ENCODE data around the gene GLT6D1. TPM values are rescaled to one million over a fixed set of nuclear protein-coding genes. Genes with fewer than 3 reads are reported as not detected.

Gene GLT6D1
- total and polyA plus RNA-seq, 2 of the 4 experiments (the other 2 are of a cell fraction): not detected

GRCh38 chr9:135655317-135655716 is 16.0 kb upstream of the GLT6D1 start:
- CTCF ChIA-PET: no interaction called here

More at GRCh38 chr9:135655317-135655716, 16.0 kb upstream of the GLT6D1 start:
- no peak for ATAC-seq (ENCODE audit: low read depth)
- Histone ChIP-seq H2BK20ac (ENCODE audit: low read depth, low read length) (no peak overlapping the region), H3K4me1 (ENCODE audit: control insufficient read depth, insufficient read depth, low read length) (no peaks in the 10 kb centered on the region), H2AK9ac (replicated peaks; ENCODE audit: low read depth, low read length, poor library complexity) (no peak overlapping the region), H2BK15ac (ENCODE audit: low read depth, low read length) (no peak overlapping the region), H3K4me2 (ENCODE audit: low read depth, low read length) (no peak overlapping the region), H4K5ac (ENCODE audit: low read depth, low read length) (no peak overlapping the region), H3K14ac (replicated peaks; ENCODE audit: low read depth, low read length) (no peak overlapping the region), H3K9me1 (ENCODE audit: insufficient read depth, low read length) (no peaks in the 10 kb centered on the region), H4K91ac (ENCODE audit: insufficient read depth, low read depth, low read length) (no peak overlapping the region), H3K9me3 (ENCODE audit: control insufficient read depth, insufficient read depth, low read length) (peaks cover 10% of the 10 kb centered on the region), H3K27me3 (ENCODE audit: control insufficient read depth, insufficient read depth, low read length) (no peaks in the 10 kb centered on the region), H3K36me3 (ENCODE audit: control insufficient read depth, insufficient read depth, low read length) (no peaks in the 10 kb centered on the region), H2AFZ (replicated peaks; ENCODE audit: low read length, poor library complexity) (no peak overlapping the region), H3K18ac (ENCODE audit: low read depth, low read length) (no peak overlapping the region), H4K20me1 (ENCODE audit: insufficient read depth, low read length) (no peaks in the 10 kb centered on the region), H3K23ac (ENCODE audit: low read depth, low read length) (no peak overlapping the region), H3K27ac (ENCODE audit: insufficient read depth, low read length) (no peak overlapping the region), H3K4ac (ENCODE audit: low read depth, low read length) (no peak overlapping the region), H4K8ac (ENCODE audit: low read depth in 2 of 2, low read length in 2 of 2) (no peak overlapping the region), H2AK5ac (ENCODE audit: low read depth, low read length) (no peak overlapping the region), H2BK5ac (ENCODE audit: low read depth, low read length, poor library complexity, severe bottlenecking) (no peak overlapping the region), H3K79me1 (ENCODE audit: low read depth in 1 of 2, low read length in 2 of 2) (no peaks in the 10 kb centered on the region), H3K56ac (ENCODE audit: extremely low read depth, insufficient read depth, low read length) (no peak overlapping the region), H3K9ac (ENCODE audit: low read depth, low read length) (no peak overlapping the region), H3K4me3 (ENCODE audit: insufficient read depth, low read depth, low read length) (no peak overlapping the region), H2BK120ac (ENCODE audit: low read depth, low read length) (no peak overlapping the region)
- BruUV-seq (replicated peaks): no TSS peak
- no peak for DNase-seq
- intact Hi-C loops (cut with micrococcal nuclease): no loop called here
- WGBS, 2 experiments (ENCODE audit: extremely low coverage in 2 of 2, insufficient read length in 1 of 2): 47% methylated on average over 2 of the region's 8 CpGs; no CpG with 5 or more reads in 1 of the 2 experiments
- POLR2A ChIA-PET (ENCODE audit: unreplicated experiment): no interaction called here
- dilution Hi-C loops (cut with HindIII; ENCODE audit: low sequenced_read_pairs, unreplicated experiment): no loop called here
- in situ Hi-C loops (cut with MboI; ENCODE audit: low sequenced_read_pairs): no loop called here
- TF ChIP-seq CEBPB (IDR thresholded peaks at IDR 0.05; ENCODE audit: low read depth, low read length): no peak
- no peak for TF ChIP-seq FOS (IDR thresholded peaks at IDR 0.05; ENCODE audit: low read depth, low read length)
- TF ChIP-seq CTCF (conservative IDR thresholded peaks at IDR 0.05; ENCODE audit: low read depth, low read length): no peak
- TF ChIP-seq ELK1 (IDR thresholded peaks at IDR 0.05; ENCODE audit: borderline replicate concordance, low read depth, low read length): no peak
- TF ChIP-seq RCOR1 (IDR thresholded peaks at IDR 0.05; ENCODE audit: insufficient replicate concordance, low read length): no peak
- no peak for TF ChIP-seq MAFK (IDR thresholded peaks at IDR 0.05; ENCODE audit: low read depth, low read length)
- no peak for TF ChIP-seq SMC3 (IDR thresholded peaks at IDR 0.05; ENCODE audit: low read depth, low read length)
- no peak for TF ChIP-seq POLR2A (IDR thresholded peaks at IDR 0.05; ENCODE audit: low read depth, low read length)
- no peak for TF ChIP-seq RAD21 (IDR thresholded peaks at IDR 0.05; ENCODE audit: low read length)
- no peak for TF ChIP-seq BHLHE40 (IDR thresholded peaks at IDR 0.05; ENCODE audit: low read depth, low read length)
- TF ChIP-seq RFX5 (IDR thresholded peaks at IDR 0.05; ENCODE audit: low read depth, low read length): no peak
- TF ChIP-seq USF2 (IDR thresholded peaks at IDR 0.05; ENCODE audit: low read depth, low read length): no peak
- no peak for TF ChIP-seq NFE2L2 (IDR thresholded peaks at IDR 0.05; ENCODE audit: low read depth, low read length)
- TF ChIP-seq MAZ (IDR thresholded peaks at IDR 0.05; ENCODE audit: borderline replicate concordance, low read depth, low read length): no peak

Data from IMR-90 (cell line).